ENCODE measurements around the gene ATP6V1G2.
A peak's percentile ranks its signal among the peaks of the same experiment; 100 is the strongest.
"Not testable (repeated sequence)": the region's sequence is repeated elsewhere in the genome, so short reads cannot be mapped to it uniquely, and the experiment has no call there.

Gene ATP6V1G2

GRCh38 chr6:31502586-31502985 is 43.8 kb downstream of the ATP6V1G2 start:
- H3K4me1 ChIP-seq (ENCODE audit: control insufficient read depth, insufficient read depth, low read length): no peaks in the 10 kb centered on the region
- no peak overlapping the region for H3K4me3 ChIP-seq (ENCODE audit: low read depth, low read length)
- POLR2A ChIA-PET: interaction anchor here (0.8 to 1.4 kb wide), 3 partner anchors 27 to 119 kb away, joined by 3 to 5 read pairs (median 4); partner anchors contain the start of gene DDX39B
- CTCF ChIA-PET: interaction anchor here (0.6 to 2.5 kb wide), 3 partner anchors 9 to 136 kb away, joined by 3 to 10 read pairs (median 8); no protein-coding TSS in a partner anchor
- no peaks in the 10 kb centered on the region for H3K9me3 ChIP-seq (ENCODE audit: control insufficient read depth, insufficient read depth, low read depth, low read length)
- no peak overlapping the region for H3K27ac ChIP-seq (ENCODE audit: extremely low read depth, low read depth, low read length)
- peaks cover 0 to 20% of the 10 kb centered on the region in 2 experiments; a peak in 1 of 3 replicates for H3K36me3 ChIP-seq (ENCODE audit: control insufficient read depth in 2 of 2, insufficient read depth in 1 of 2, low read length in 2 of 2)
- no peak for TF ChIP-seq ZNF600 (tag by site-specific recombination; IDR thresholded peaks at IDR 0.05)
- TF ChIP-seq PRDM1 (tag by site-specific recombination; IDR thresholded peaks at IDR 0.05): peak; percentile 40; the same call in 1 of the 2 replicates

- H3K36me3 ChIP-seq (ENCODE audit: control insufficient read depth in 2 of 2, insufficient read depth in 1 of 2, low read length in 2 of 2); H3K4me1 ChIP-seq (ENCODE audit: control insufficient read depth, insufficient read depth, low read length); H3K9me3 ChIP-seq (ENCODE audit: control insufficient read depth, insufficient read depth, low read depth, low read length); CTCF ChIA-PET; H3K4me3 ChIP-seq (ENCODE audit: low read depth, low read length); H3K27ac ChIP-seq (ENCODE audit: extremely low read depth, low read depth, low read length): not testable (repeated sequence)
- peak; percentile 21; the same call in 1 of the 2 replicates for TF ChIP-seq SP3 (tag by site-specific recombination; IDR thresholded peaks at IDR 0.05)
- TF ChIP-seq KLF1 (tag by site-specific recombination; IDR thresholded peaks at IDR 0.05): peak; percentile 87
- TF ChIP-seq ZNF398 (tag by site-specific recombination; IDR thresholded peaks at IDR 0.05): 0 out of 2 replicates have a peak, but pooled peaks have one; percentile 7
- peak; percentile 17; the same call in 1 of the 2 replicates for TF ChIP-seq SP2 (tag by site-specific recombination; IDR thresholded peaks at IDR 0.05)
- POLR2A ChIA-PET: interaction anchor here (0.7 kb wide), 1 partner anchor 42 kb away, joined by 3 read pairs; the partner anchor contains the start of gene DDX39B
These were observed 46.8 kb downstream of the ATP6V1G2 start for GRCh38 chr6:31499648-31500047.

GRCh38 chr6:31498748-31499147 is 47.7 kb downstream of the ATP6V1G2 start:
- H3K36me3 ChIP-seq (ENCODE audit: control insufficient read depth in 2 of 2, insufficient read depth in 1 of 2, low read length in 2 of 2): no peaks in the 10 kb centered on the region
- no peaks in the 10 kb centered on the region for H3K9me3 ChIP-seq (ENCODE audit: control insufficient read depth, insufficient read depth, low read depth, low read length)
- H3K27ac ChIP-seq (ENCODE audit: extremely low read depth, low read depth, low read length): no peak overlapping the region
- POLR2A ChIA-PET: interaction anchor here (0.7 to 7.1 kb wide), 9 partner anchors 9 to 329 kb away, joined by 3 to 97 read pairs (median 5); partner anchors contain the start of genes ABHD16A, DDX39B, HSPA1B and MCCD1
- CTCF ChIA-PET: interaction anchor here (1.0 to 7.3 kb wide), 4 partner anchors 9 to 99 kb away, joined by 4 to 61 read pairs (median 4); partner anchors contain the start of genes ATP6V1G2 and DDX39B
- TF ChIP-seq ZNF544 (tag by site-specific recombination; IDR thresholded peaks at IDR 0.05): no peak
- peak; percentile 46; the same call in 1 of the 2 replicates for TF ChIP-seq PRDM1 (tag by site-specific recombination; IDR thresholded peaks at IDR 0.05)
- no peaks in the 10 kb centered on the region for H3K4me1 ChIP-seq (ENCODE audit: control insufficient read depth, insufficient read depth, low read length)
- H3K4me3 ChIP-seq (ENCODE audit: low read depth, low read length): peak overlapping the region; percentile 4

- ChIA-PET POLR2A (interaction anchor here (0.6 to 7.1 kb wide), 17 partner anchors 8 to 494 kb away, joined by 3 to 97 read pairs (median 4); partner anchors contain the start of genes ABHD16A, DDX39B, HSPA1B and MCCD1), CTCF (interaction anchor here (0.6 to 7.3 kb wide), 9 partner anchors 8 to 790 kb away, joined by 3 to 61 read pairs (median 4); partner anchors contain the start of genes ATP6V1G2 and MCCD1)
- Histone ChIP-seq H3K4me1 (ENCODE audit: control insufficient read depth, insufficient read depth, low read length) (no peaks in the 10 kb centered on the region), H3K4me3 (ENCODE audit: low read depth, low read length) (peak within 1 kb of the TSS; percentile 48), H3K36me3 (ENCODE audit: control insufficient read depth in 2 of 2, insufficient read depth in 1 of 2, low read length in 2 of 2) (no peaks in the 10 kb centered on the region), H3K9me3 (ENCODE audit: control insufficient read depth, insufficient read depth, low read depth, low read length) (no peaks in the 10 kb centered on the region), H3K27ac (ENCODE audit: extremely low read depth, low read depth, low read length) (peak within 1 kb of the TSS; percentile 4; the same call in 1 of the 2 replicates)
- TF ChIP-seq CTCF (tag by site-specific recombination; IDR thresholded peaks at IDR 0.05): no peak
- TF ChIP-seq ZNF449 (tag by site-specific recombination; IDR thresholded peaks at IDR 0.05): peak; percentile 81
- 0 out of 2 replicates have a peak, but pooled peaks have one; percentile 18 for TF ChIP-seq ZNF10 (tag by site-specific recombination; IDR thresholded peaks at IDR 0.05)
- TF ChIP-seq PRDM10 (tag by site-specific recombination; IDR thresholded peaks at IDR 0.05): peak; percentile 100
- TF ChIP-seq ZNF266 (tag by site-specific recombination; IDR thresholded peaks at IDR 0.05; ENCODE audit: low read depth): no peak
- TF ChIP-seq ZNF660 (tag by site-specific recombination; IDR thresholded peaks at IDR 0.05): peak; percentile 20; the same call in 1 of the 2 replicates
- no peak for TF ChIP-seq ZNF843 (tag by site-specific recombination; IDR thresholded peaks at IDR 0.05)
- no peak for TF ChIP-seq HOXC10 (CRISPR knock-in tag; IDR thresholded peaks at IDR 0.05)
These were observed 48.6 kb downstream of the ATP6V1G2 start, which contains the start of gene MICB for GRCh38 chr6:31497531-31498476. Gene MICB, plus strand, starts transcription at chr6:31498145. Its CDS starts 49 bp downstream, at chr6:31498194.

Measured in HEK293 (cell line).